HL-60/S4 treated with retinoic acid at 250 ng/mL for 4 days and 3 days (cell line): ENCODE data around the gene TPCN2.

Experiments
- in situ Hi-C: fragments of 300-500 bp; cut with MboI; formaldehyde crosslinking; loops from 2 replicates; pipeline ENCODE4 v1.7.0; 2022; ENCODE audit warnings: low sequenced_read_pairs

The TPCN2 gene

DNA sequence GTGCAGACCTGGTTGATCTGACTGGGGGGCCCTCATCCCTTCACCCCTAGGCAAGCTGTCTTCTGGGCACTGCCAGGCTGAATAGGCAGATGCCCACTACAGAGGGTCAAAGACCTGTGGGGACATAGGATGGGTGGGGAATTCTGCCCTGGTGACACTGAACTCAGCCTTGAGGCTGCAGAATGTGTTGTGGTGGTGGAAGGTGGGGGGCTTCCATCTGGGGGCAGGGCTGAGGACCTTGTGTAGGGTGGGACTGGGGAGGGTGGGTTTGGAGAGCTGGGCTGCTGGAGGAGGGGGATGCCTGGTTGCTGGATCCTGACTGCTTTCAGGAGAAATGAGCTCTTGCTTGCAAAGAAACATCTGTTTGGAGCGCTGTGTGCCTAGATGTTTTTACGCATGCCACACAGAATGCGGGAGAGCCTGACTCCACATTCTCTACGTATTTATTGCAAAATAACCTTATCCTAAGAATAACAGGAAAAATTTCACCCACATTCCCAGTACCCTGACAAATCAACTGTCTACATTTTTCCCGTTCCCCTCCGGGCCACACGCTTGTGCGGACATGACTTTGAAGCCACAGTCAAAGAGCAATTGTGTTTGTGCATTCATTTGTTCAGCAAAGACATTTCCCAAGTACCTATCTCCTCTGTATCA is 125.3 kb downstream of the TPCN2 start:
- in situ Hi-C loops, result no loop called here

DNA sequence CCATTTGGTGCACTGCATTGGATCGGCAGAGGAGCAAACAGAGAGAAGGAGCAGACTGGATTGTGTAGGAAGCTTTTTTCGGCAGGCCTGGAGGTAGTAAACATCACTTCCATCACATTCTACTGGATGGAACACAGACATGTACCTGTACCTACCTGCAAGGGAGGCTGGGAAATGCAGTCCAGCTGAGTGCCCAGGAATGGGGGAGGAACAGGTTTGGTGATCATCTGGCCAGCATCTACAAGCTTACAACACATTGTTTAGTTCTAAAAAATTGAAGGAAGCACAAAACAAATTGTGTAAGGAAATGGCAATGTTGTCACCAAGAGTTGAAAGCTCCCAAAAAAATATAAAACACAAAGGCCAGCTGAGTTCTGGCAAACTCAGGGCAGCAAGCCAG is 126.1 kb downstream of the TPCN2 start:
- in situ Hi-C loops, result no loop called here

DNA sequence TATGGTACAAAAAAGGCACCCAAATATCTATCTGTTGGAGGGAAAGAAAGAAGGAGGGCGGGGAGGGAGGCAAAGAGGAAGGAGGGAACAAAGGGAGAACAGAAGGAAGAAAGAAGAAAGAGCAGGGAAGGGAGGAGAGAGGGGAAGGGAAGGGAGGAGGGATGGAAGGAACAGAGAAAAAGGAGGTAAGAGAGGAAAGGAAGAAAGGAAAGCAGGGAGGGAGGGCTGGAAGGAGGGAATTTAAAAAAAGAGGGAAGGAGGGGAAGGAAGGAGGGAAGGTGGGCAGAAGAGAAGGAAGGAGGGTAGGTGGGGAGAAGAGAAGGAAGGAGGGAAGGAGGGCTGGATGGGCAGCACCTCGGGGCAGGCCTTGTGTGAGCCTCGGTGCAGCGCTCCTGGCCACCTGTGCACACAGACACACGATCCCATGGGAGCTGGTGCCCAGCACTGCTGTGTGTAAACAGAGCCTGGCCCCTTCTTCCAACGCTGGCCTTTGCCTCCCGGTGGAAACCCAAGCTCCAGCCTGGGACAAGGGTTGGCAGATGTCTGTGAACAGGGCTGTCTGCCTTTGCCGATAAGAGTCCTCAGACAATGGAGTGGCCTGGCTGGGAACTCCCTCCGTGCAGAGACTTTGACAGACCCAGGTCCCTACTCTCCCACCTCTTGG is 130.2 kb downstream of the TPCN2 start:
- in situ Hi-C loops, result no loop called here

DNA sequence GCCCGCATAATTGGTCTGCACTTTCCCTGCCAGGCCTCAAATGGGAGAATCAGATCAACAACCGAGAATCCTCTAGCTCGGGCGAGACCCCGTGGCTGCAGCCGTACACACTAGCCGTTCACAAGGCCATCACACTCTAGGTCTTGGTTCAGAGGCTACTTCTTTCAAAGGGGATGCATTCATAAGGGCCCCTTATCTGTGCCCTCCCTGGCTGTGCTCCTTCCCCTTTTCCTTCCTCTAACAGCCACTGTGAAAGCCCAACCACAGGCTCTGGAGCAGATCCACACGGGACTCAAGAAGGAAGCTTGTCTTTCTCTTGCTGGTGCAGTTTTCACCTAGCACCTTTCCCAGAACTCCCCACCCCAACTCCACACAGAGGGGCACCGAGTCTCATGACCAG is 131.5 kb downstream of the TPCN2 start:
- in situ Hi-C loops, result no loop called here

DNA sequence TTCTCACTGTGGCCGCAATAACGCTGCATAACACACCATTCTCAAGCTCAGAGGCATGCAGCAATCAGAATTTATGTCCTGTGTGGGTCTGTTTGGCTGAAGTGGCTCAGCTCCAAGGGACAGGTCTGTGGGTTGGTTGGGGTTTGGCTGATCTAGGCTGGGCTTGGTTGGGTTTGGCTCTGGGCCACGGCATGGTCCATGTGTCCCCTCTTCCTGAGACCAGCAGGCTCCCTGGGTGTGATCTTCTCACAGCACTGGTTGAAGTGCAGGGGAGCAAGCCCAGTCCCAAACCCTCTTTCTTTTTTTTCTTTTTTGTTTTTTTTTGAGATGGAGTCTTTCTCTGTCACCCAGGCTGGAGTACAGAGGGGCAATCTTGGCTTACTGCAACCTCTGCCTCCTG is 132.0 kb downstream of the TPCN2 start:
- in situ Hi-C loops, result no loop called here

DNA sequence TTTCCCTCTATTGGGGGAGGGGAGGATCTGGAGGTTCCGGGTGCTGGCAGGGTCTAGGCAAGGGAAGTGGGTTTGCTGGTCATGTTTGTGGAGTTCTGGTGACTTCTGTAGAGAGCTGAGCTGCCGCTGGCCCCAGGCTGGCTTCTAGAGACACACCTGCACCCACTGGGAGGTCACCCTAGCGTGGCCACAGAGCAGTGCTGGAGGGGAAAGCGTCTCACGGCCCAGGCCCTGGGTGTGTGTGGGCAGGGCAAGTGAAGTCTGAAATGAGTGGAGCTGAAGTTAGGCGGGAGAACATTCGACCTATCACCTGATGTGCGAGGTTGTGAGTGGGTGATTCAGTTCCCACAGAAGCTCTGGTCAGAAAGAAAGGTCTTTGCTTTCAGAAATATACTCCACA is 134.9 kb downstream of the TPCN2 start:
- in situ Hi-C loops, result no loop called here
